Hindlimb muscle (tissue), 1 donor: ENCODE measurements around the gene SPRYD4. TPM values are rescaled to one million over a fixed set of nuclear protein-coding genes. Genes with fewer than 3 reads are reported as not detected.
"Not testable (repeated sequence)": the region's sequence is repeated elsewhere in the genome, so short reads cannot be mapped to it uniquely, and the experiment has no call there.

ENCODE experiments used
- DNase-seq: peaks from one replicate; pipeline ENCODE4 v3.0.0-alpha.2; 2013
- polyA plus RNA-seq: library from polyadenylated mRNA; unstranded; fragments of 120-200 nt; gene quantifications from one replicate; pipeline ENCODE4 v1.2.1, GENCODE V29; 2013; ENCODE audit not compliant: insufficient read length

The SPRYD4 gene
- polyA plus RNA-seq, 1 donor = 3.0 TPM

GRCh38 chr12:56476972-56477432 lies 8.6 kb downstream of the SPRYD4 start:
- no peak for DNase-seq

- no peak for DNase-seq
Measured at GRCh38 chr12:56477521-56478225, 9.3 kb downstream of the SPRYD4 start.

DNA sequence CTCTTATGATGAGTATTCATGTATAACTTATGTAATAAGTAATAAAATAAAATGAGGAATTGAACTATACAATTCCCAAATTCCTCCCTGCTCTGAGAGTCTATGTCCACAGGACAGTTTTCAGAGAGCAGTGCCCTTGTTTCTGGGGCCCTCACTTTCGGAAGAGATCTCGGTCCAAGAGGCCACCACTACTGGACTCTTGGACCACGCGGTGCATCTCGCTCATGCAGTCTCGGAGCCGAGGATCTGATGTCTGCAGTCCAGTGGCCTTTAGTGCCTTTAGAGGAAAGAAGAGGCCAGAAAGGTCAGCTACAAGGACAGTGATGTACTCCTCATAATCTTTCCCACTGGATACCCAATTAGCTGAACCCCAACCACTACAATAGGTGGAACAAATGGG lies 11.2 kb downstream of the SPRYD4 start:
- no peak for DNase-seq

DNA sequence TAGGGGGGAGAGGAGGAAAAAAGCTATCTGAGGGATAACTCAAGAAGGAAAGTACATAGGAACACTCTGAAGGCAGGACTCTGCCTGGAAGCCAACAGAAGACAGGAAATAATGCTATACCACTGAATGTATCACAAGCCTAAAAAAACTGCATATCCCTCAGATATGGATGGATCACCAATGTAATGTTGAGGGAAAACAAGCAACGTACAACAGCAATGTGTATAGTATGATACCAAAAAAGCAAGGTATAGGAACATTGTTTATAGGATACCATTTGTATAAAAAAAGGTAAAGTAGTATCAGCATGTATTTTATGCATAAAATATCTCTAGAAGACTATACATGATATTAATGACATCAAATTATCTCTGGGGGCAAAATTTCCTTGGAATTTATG lies 16.2 kb downstream of the SPRYD4 start:
- DNase-seq = no peak

- DNase-seq = no peak
Measured at GRCh38 chr12:56486694-56487093, 18.3 kb downstream of the SPRYD4 start.

GRCh38 chr12:56487448-56488040 lies 19.2 kb downstream of the SPRYD4 start:
- DNase-seq = peak; percentile 23

DNA sequence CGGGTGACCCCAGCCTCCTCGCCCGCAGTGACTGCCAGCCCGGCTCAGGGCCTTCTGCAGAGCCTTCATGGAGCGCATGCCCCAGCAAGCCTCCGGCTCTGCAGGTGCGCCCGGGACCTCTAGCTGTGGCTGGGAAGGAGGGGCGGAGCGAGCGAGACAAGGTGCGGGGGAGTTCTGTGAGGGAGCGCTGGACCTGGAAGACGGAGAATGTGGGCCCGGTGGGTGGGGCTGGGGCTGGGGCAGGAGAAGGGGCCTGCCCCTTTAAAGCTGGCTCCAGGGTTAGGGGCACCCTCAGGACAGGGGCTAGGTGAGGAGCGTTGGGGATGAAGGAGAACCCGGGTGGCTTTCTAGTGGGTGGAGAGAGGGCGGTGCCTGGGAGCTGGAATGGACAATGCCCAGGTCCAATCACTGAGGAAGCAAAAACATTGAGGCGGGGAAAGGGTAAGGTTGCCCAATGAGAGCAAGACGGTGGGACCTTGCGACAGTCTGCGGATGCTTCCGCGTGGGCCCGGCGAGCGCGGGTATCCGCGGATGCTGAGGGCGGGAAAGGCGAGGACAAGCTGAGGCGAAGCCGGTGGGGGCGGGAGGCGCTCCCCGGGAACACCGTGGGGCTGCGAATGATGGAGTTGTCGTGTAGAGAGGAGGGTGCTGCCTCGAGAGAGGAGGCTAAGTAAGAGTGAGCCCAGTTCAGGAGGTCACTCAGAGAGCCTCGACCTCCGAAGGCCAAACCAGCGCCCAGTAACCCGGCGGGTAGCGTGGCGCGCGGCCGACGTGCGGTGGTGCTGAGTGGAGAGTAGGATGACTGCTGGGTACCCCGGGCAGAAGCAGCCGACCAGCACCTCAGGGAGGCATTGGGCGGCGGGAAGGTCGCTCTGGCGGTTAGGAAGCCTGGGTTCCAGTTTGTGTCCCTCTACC lies 19.9 kb downstream of the SPRYD4 start, which contains the start of gene GLS2:
Gene GLS2, minus strand, starts transcription at position 121 of the 915 bp plus-strand sequence. Its CDS starts 43 bp downstream, at position 78.
- DNase-seq = peak; percentile 58

DNA sequence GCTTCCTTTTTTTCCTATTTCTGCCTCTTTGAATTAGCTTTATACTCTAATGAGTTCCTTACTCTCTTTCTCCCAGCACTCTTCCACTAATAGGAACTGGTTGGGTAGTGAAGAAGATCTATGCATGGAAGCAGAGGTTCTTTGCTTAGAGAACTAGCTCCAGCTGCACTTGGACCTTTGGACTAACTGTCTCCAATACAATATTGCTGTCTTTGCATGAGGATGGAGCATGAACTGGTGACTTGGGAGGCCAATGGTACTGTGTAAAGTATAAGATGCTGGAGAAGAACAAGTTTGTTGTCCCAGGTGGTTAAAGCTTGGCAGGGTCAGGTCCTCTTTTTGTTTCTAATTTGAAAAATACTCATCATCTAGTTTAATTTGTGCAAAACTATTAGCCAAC lies 22.0 kb downstream of the SPRYD4 start:
- DNase-seq = no peak

DNA sequence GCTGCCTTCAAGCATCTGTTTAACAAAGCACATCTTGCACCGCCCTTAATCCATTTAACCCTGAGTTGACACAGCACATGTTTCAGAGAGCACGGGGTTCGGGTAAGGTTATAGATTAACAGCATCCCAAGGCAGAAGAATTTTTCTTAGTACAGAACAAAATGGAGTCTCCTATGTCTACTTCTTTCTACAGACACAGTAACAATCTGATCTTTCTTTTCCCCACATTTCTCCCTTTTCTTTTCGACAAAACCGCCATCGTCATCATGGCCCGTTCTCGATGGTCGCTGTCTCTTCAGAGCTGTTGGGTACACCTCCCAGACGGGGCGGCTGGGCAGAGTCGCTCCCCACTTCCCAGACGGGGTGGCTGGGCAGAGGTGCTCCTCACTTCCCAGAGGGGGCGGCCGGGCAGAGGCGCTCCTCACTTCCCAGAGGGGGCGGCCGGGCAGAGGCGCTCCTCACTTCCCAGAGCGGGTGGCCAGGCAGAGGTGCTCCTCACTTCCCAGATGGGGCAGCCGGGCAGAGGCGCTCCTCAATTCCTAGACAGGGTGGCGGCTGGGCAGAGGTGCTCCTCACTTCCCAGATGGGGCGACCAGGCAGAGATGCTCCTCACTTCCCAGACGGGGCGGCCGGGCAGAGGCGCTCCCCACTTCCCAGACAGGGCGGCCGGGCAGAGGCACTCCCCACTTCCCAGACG lies 25.2 kb downstream of the SPRYD4 start:
- DNase-seq = not testable (repeated sequence)

DNA sequence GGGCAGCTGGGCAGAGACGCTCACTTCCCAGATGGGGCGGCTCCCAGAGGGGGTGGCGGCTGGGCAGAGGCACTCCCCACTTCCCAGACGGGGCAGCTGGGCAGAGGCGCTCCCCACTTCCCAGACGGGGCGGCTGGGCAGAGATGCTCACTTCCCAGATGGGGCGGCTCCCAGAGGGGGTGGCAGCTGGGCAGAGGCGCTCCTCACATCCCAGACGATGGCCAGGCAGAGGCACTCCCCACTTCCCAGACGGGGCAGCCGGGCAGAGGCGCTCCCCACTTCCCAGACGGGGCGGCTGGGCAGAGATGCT lies 25.7 kb downstream of the SPRYD4 start:
- not testable (repeated sequence) for DNase-seq

- DNase-seq = not testable (repeated sequence)
Measured at GRCh38 chr12:56494481-56494880, 26.1 kb downstream of the SPRYD4 start.

DNA sequence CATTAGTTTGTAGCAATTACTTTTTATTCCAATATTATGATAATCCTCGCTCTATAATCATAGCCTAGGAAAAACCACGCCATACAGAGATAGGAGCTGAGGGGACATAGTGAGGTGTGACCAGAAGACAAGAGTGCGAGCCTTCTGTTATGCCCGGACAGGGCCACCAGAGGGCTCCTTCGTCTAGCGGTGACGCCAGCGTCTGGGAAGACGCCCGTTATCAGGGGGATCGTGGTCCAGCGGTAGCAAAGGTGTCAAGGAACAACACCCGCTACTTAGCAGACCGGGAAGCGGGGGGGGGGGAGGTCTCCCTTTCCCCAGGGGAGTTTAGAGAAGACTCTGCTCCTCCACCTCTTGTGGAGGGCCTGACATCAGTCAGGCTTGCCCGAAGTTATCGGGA lies 28.3 kb downstream of the SPRYD4 start:
- DNase-seq = peak; percentile 45

GRCh38 chr12:56498126-56498902 lies 29.9 kb downstream of the SPRYD4 start:
- not testable (repeated sequence) for DNase-seq

DNA sequence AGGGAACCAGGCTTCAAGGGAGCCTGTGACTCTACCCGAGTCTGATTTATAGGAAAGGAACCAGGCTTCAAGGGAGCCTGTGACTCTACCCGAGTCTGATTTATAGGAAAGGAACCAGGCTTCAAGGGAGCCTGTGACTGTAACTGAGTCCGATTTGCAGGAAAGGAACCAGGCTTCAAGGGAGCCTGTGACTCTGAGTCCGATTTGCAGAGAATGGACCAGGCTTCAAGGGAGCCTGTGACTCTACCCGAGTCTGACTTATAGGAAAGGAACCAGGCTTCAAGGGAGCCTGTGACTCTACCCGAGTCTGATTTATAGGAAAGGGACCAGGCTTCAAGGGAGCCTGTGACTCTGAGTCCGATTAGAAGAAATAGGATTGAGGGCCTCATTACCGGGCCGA lies 31.1 kb downstream of the SPRYD4 start:
- not testable (repeated sequence) for DNase-seq

DNA sequence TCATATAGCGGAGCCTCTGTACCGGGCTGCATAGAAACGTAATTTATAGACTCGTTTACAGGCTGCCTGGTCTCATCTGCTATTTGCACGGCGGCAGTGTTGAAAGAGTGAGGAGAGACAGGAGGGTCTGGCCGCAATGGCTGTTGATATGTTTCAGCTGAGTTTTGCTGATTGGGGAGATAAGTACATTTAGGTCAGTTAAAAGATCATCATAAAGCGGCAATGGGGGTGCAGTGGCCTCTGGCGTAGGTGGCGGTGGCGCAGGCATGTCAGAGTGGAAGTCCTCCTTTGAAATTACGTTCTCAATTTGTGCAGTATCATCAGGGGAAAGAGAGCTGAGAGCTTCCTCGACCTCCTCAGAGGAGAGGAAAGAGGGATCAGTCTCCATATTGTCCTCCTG lies 31.5 kb downstream of the SPRYD4 start:
- DNase-seq = not testable (repeated sequence)

DNA sequence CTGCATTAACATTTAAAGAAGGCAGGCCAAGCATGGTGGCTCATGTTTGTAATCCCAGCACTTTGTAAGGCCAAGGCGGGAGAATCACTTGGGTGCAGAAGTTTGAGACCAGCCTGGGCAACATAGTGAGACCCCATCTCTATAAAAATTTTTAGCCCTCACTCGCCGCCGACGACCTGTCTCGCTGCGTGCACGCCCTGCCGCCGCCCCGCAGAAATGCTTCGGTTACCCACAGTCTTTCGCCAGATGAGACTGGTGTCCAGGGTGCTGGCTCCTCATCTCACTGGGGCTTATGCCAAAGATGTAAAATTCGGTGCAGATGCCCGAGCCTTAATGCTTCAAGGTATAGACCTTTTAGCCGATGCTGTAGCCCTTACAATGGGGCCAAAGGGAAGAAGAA lies 42.4 kb downstream of the SPRYD4 start:
- no peak for DNase-seq

DNA sequence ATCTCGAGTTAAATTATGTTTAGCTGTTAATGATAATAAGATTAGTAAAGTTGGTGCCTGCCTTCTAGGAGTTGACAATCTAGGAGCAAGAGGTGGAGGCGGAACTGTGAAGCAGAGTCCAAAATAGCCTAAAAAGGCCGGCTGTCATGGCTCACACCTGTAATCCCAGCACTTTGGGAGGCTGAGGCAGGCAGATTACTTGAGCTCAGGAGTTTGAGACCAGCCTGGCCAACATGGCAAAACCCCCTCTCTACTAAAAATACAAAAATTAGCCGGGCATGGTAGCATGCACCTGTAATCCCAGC lies 45.6 kb downstream of the SPRYD4 start:
- not testable (repeated sequence) for DNase-seq

GRCh38 chr12:56517854-56518253 lies 49.5 kb downstream of the SPRYD4 start:
- no peak for DNase-seq

DNA sequence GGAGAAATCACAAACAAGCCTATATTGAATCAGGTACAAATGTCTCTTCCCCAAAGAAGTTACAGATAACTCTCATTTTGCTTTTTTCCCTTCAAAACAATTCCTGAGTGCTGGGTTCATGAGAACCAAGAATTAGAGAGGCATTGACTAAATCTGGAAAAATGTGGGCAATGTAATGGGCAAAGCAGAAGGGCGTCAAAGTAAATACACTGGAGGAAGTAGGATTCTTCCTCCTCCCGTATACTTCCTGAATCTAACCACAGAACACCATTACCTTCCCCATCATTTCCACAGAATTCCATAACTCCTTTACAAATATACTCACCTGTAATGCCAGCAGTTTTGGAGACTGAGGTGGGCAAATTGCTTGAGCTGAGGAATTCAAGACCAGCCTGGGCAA lies 50.2 kb downstream of the SPRYD4 start:
- no peak for DNase-seq

GRCh38 chr12:56520048-56520447 lies 51.7 kb downstream of the SPRYD4 start:
- no peak for DNase-seq

DNA sequence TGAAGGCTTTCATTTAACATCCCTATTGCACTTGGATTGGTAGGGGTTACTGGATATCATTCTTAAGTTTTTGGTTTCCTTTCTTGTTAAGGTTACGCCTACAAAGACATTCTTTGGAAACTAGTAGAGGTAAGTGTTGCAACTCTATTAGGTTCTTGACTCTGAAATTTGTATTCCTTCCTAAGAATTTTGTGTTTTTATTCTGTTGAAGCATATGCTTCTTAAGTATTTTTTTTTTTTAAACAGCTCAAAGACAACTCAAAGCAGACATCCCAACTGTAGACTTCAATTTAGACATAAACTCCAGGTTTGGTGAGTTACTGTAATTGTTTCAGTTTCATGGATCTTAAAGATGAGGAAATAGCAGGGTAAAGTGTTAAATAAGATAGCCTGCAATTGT lies 52.1 kb downstream of the SPRYD4 start:
- no peak for DNase-seq

DNA sequence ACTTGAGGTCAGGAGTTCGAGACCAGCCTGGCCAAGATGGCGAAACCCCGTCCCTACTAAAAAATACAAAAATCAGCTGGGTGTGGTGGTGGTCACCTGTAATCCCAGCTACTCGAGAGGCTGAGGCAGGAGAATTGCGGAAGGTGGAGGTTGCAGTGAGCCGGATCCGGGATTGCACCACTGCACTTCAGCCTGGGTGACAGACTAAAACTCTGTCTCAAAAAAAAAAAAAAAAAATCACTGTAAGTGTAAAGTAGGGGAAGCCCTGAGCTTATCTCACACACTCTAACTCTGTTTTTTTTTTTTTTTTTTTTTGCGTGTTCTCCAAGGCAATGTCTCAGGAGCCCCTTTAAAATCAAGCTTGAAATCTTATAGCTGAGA lies 52.8 kb downstream of the SPRYD4 start:
- no peak for DNase-seq
